Hepatocyte (in vitro differentiated cells): ENCODE data around the gene OSCP1. TPM values are rescaled to one million over a fixed set of nuclear protein-coding genes. Genes with fewer than 3 reads are reported as not detected.

ENCODE experiments used
- DNase-seq: peaks from one replicate; pipeline ENCODE4 v3.0.0-alpha.2; 2016; ENCODE audit warnings: low spot score
- H2AFZ ChIP-seq: fragments of 200-600 bp; sonication (generic); 2 replicates; pipeline ENCODE4 v1.6.0; 2016; ENCODE audit warnings: antibody characterized with exemption, mild to moderate bottlenecking
- H3K27ac ChIP-seq: fragments of 200-600 bp; sonication (generic); 2 replicates; pipeline ENCODE4 v1.5.1; 2016; ENCODE audit warnings: mild to moderate bottlenecking
- H3K27me3 ChIP-seq: fragments of 200-600 bp; sonication (generic); 2 replicates; pipeline ENCODE4 v1.6.1; 2016
- H3K36me3 ChIP-seq: fragments of 200-600 bp; sonication (generic); replicated peaks from 2 replicates; pipeline ENCODE4 v1.5.1; 2016; ENCODE audit warnings: low read depth; ENCODE audit not compliant: insufficient read depth
- H3K4me1 ChIP-seq: fragments of 200-600 bp; sonication (generic); 2 replicates; pipeline ENCODE4 v1.5.1; 2016; ENCODE audit warnings: mild to moderate bottlenecking, moderate library complexity; ENCODE audit not compliant: insufficient read depth
- H3K4me2 ChIP-seq: fragments of 200-600 bp; sonication (generic); 2 replicates; pipeline ENCODE4 v1.6.0; 2016
- H3K4me3 ChIP-seq: fragments of 200-600 bp; sonication (generic); 2 replicates; pipeline ENCODE4 v1.5.1; 2016; ENCODE audit warnings: mild to moderate bottlenecking
- H3K79me2 ChIP-seq: fragments of 200-600 bp; sonication (generic); 2 replicates; pipeline ENCODE4 v1.6.0; 2017; ENCODE audit warnings: mild to moderate bottlenecking
- H3K9me2 ChIP-seq: fragments of 200-600 bp; sonication (generic); replicated peaks from 2 replicates; pipeline ENCODE4 v1.6.0; 2017; ENCODE audit warnings: mild to moderate bottlenecking; ENCODE audit not compliant: insufficient read depth
- H3K9me3 ChIP-seq: fragments of 200-600 bp; sonication (generic); 2 replicates; pipeline ENCODE4 v1.5.1; 2016; ENCODE audit warnings: low read depth, mild to moderate bottlenecking
- H4K20me1 ChIP-seq: fragments of 200-600 bp; sonication (generic); 2 replicates; pipeline ENCODE4 v1.6.0; 2016; ENCODE audit warnings: mild to moderate bottlenecking; ENCODE audit not compliant: insufficient read depth, poor library complexity, severe bottlenecking
- EZH2 ChIP-seq: fragments of 200-600 bp; sonication (generic); IDR thresholded peaks from 2 replicates; pipeline ENCODE4 v1.6.1; 2016; ENCODE audit warnings: antibody characterized with exemption, mild to moderate bottlenecking, borderline replicate concordance
- EZH2phosphoT487 ChIP-seq: fragments of 200-600 bp; sonication (generic); IDR thresholded peaks from one replicate; pipeline ENCODE4 v1.6.1; 2018; ENCODE audit warnings: antibody characterized with exemption, mild to moderate bottlenecking, low read depth, moderate library complexity; ENCODE audit not compliant: unreplicated experiment, severe bottlenecking
- WGBS: methylation state at CpG from one replicate; pipeline ENCODE4 v1.1.6; 2016; ENCODE audit warnings: low lambda C conversion rate; ENCODE audit errors: missing lambda C conversion rate; 5-methylcytosine and 5-hydroxymethylcytosine counted together
- polyA plus RNA-seq: library from polyadenylated mRNA; unstranded; fragments of >200 nt; fragmentation: Nextera tagmentation; extraction: Ambion mirVana; gene quantifications from 2 replicates; pipeline ENCODE4 v1.2.1, GENCODE V29; 2016
- total RNA-seq: library from RNA; depleted of rRNA; stranded (reverse); fragments of >200 nt; gene quantifications from 2 replicates; pipeline ENCODE4 v1.2.3, GENCODE V29; 2014
- TF ChIP-seq, protein P1 (sequence below): fragments of 200-600 bp; sonication (generic); IDR thresholded peaks from 2 replicates; pipeline ENCODE4 v1.5.1; 2016; ENCODE audit warnings: antibody characterized with exemption, mild to moderate bottlenecking; ENCODE audit not compliant: poor library complexity

The OSCP1 gene
- total and polyA plus RNA-seq, 2 experiments from 2014 or later = 5.8 to 7.6 TPM

DNA sequence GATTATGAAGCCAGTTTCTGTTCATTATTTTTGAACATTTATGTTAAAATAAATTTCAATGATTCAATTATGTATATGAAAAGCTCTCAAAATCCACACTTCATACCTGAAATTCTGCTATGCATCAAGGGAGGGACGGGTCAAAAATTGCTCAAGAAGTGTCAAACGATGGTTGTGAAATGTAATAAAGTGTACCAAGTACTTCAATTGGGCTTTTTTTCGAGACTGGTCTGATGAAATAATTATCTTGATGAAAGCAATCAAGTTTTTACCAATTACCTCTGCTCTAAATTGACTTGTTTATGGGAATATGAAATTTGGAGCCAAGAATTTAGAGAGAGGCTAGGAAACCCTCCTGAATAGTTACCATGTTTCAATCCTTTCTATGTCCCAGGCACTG lies 7.9 kb downstream of the OSCP1 start:
- no peak overlapping the region for H2AFZ ChIP-seq
- H3K27ac ChIP-seq = no peak overlapping the region
- no peak overlapping the region for H3K4me3 ChIP-seq
- H3K9me2 ChIP-seq = no peaks in the 10 kb centered on the region
- TF ChIP-seq, protein P1, sequence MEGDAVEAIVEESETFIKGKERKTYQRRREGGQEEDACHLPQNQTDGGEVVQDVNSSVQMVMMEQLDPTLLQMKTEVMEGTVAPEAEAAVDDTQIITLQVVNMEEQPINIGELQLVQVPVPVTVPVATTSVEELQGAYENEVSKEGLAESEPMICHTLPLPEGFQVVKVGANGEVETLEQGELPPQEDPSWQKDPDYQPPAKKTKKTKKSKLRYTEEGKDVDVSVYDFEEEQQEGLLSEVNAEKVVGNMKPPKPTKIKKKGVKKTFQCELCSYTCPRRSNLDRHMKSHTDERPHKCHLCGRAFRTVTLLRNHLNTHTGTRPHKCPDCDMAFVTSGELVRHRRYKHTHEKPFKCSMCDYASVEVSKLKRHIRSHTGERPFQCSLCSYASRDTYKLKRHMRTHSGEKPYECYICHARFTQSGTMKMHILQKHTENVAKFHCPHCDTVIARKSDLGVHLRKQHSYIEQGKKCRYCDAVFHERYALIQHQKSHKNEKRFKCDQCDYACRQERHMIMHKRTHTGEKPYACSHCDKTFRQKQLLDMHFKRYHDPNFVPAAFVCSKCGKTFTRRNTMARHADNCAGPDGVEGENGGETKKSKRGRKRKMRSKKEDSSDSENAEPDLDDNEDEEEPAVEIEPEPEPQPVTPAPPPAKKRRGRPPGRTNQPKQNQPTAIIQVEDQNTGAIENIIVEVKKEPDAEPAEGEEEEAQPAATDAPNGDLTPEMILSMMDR = no peak
- TF ChIP-seq EZH2 (no peak), EZH2phosphoT487 (no peak)
- H3K4me1 ChIP-seq = no peaks in the 10 kb centered on the region
- H3K27me3 ChIP-seq = no peaks in the 10 kb centered on the region
- H3K4me2 ChIP-seq = no peak overlapping the region
- DNase-seq = no peak
- H3K36me3 ChIP-seq = no peaks in the 10 kb centered on the region
- no peaks in the 10 kb centered on the region for H3K9me3 ChIP-seq
- WGBS = 93% methylated on average over 3 of the region's 3 CpGs
- H4K20me1 ChIP-seq = no peaks in the 10 kb centered on the region
- no peaks in the 10 kb centered on the region for H3K79me2 ChIP-seq

DNA sequence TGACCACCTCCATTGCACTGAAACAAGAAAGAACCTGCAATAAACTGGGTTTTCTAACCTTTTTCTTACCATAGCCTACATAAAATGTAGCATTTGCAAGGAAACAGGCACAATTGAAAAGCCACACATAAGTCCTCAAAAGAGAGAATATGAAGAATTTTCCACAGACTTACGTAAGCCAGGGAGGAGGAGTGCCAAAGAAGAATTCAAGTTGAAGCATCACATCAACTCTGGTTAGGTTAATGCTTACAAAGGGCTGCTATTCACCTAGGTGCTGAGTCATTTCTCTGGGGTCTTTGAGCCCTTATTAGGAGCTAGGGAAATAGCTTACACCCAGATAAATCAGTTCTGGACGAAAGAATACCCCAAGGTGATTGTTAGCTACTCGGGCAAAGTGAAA lies 9.6 kb downstream of the OSCP1 start:
- H3K27me3 ChIP-seq = no peaks in the 10 kb centered on the region
- no peaks in the 10 kb centered on the region for H3K4me1 ChIP-seq
- 73% methylated on average over 3 of the region's 3 CpGs for WGBS
- H3K9me3 ChIP-seq = no peaks in the 10 kb centered on the region
- no peaks in the 10 kb centered on the region for H3K36me3 ChIP-seq
- no peaks in the 10 kb centered on the region for H3K79me2 ChIP-seq
- TF ChIP-seq EZH2 (no peak), EZH2phosphoT487 (no peak)
- TF ChIP-seq, protein P1 = no peak
- H2AFZ ChIP-seq = no peak overlapping the region
- H3K9me2 ChIP-seq = no peaks in the 10 kb centered on the region
- H4K20me1 ChIP-seq = no peaks in the 10 kb centered on the region
- H3K27ac ChIP-seq = peak overlapping the region; percentile 70
- DNase-seq = no peak
- no peak overlapping the region for H3K4me3 ChIP-seq
- no peak overlapping the region for H3K4me2 ChIP-seq

DNA sequence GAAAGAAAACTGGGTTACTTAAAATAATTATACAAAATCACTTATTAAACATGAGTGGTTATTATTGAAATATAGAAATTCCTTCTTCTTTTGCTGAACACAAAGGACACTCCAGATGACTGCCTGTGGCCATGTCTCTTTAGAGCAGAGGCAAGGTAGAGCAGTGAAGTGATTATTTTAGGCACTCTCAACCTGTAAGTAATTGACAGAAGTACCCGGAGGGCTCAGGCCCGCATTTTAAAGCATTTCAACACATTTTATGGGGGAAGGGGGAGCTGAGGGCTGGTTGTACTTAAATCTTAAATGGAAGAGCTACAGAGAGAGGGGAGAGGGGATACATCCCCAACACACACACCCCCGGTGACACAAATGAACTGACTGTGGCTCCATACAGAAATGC lies 10.2 kb downstream of the OSCP1 start:
- Histone ChIP-seq H3K27ac (peak overlapping the region; percentile 70), H3K9me2 (no peaks in the 10 kb centered on the region), H3K4me3 (no peak overlapping the region), H3K4me1 (no peaks in the 10 kb centered on the region), H3K79me2 (no peaks in the 10 kb centered on the region), H2AFZ (no peak overlapping the region), H4K20me1 (no peaks in the 10 kb centered on the region), H3K4me2 (no peak overlapping the region), H3K36me3 (no peaks in the 10 kb centered on the region), H3K27me3 (no peaks in the 10 kb centered on the region), H3K9me3 (no peaks in the 10 kb centered on the region)
- DNase-seq = no peak
- WGBS = 46% methylated on average over 3 of the region's 3 CpGs
- TF ChIP-seq, protein P1 = no peak
- TF ChIP-seq EZH2phosphoT487 (no peak), EZH2 (no peak)

DNA sequence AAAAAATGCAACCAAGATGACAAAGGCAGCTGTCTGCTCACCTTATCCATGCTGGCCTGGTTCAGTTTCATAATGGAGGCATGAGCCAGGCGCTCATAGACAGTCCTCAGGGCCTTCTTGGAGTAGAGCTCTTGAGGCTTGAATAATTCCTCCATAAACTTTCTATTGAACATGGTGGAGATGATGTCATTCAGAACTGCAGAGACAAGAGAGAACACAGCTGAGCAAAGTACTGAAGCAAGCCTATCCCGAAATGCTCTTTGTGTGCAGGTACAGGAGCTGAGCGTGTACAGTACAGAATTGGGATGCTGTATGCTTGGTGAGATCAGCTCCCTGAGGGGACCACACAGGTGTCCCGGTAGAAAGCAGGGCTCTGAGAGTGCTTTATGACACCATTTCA lies 11.5 kb downstream of the OSCP1 start:
- Histone ChIP-seq H3K9me3 (no peaks in the 10 kb centered on the region), H3K4me2 (no peak overlapping the region), H3K4me3 (no peak overlapping the region), H3K27ac (no peak overlapping the region), H3K4me1 (no peaks in the 10 kb centered on the region), H3K27me3 (no peaks in the 10 kb centered on the region), H2AFZ (no peak overlapping the region), H4K20me1 (no peaks in the 10 kb centered on the region), H3K36me3 (no peaks in the 10 kb centered on the region), H3K9me2 (no peaks in the 10 kb centered on the region), H3K79me2 (no peaks in the 10 kb centered on the region)
- no peak for DNase-seq
- 89% methylated on average over 4 of the region's 4 CpGs for WGBS
- TF ChIP-seq, protein P1 = no peak
- TF ChIP-seq EZH2phosphoT487 = no peak
- TF ChIP-seq EZH2 = no peak
